Panc1 (cell line): ENCODE measurements around the gene MIER3. TPM values are rescaled to one million over a fixed set of nuclear protein-coding genes. Genes with fewer than 3 reads are reported as not detected.

ENCODE experiments used
- ATAC-seq: fragments of 200-7000 bp; cut with Tn5 transposase; 2 replicates; pipeline ENCODE4 v1.9.1; 2020; ENCODE audit warnings: mild to moderate bottlenecking, moderate library complexity
- BruUV-seq: library from RNA; stranded (reverse); fragments of 400-500 nt; replicated peaks from 2 replicates; lab custom pipeline; 2021; lab: Mats Ljungman, UMichigan
- CTCF ChIA-PET: fragments of 300-600 bp; sonication (Branson Sonifier 250); formaldehyde crosslinking; loops from one replicate; lab custom pipeline; 2022; ENCODE audit warnings: antibody characterized with exemption; lab: Charles Lee
- POLR2A ChIA-PET: fragments of 300-600 bp; sonication (Branson Sonifier 250); formaldehyde crosslinking; loops from one replicate; lab custom pipeline; 2022; ENCODE audit warnings: antibody characterized with exemption; lab: Charles Lee
- DNase-seq: peaks from one replicate; pipeline ENCODE4 v3.0.0-alpha.2; 2010; ENCODE audit warnings: low read depth, low spot score
- H3K27ac ChIP-seq: 2 replicates; pipeline ENCODE4 v1.5.1; 2011; ENCODE audit warnings: mild to moderate bottlenecking, low read length, inconsistent platforms
- H3K27me3 ChIP-seq: fragments of 200-500 bp; sonication (Bioruptor generic); 2 replicates; pipeline ENCODE4 v1.6.0; 2014; ENCODE audit warnings: low read length, inconsistent platforms; ENCODE audit not compliant: control insufficient read depth, insufficient read depth
- H3K36me3 ChIP-seq: fragments of 200-500 bp; sonication (Bioruptor generic); 2 replicates; pipeline ENCODE4 v1.5.1; 2014; ENCODE audit warnings: inconsistent platforms, mild to moderate bottlenecking, low read length, moderate library complexity; ENCODE audit not compliant: control insufficient read depth, insufficient read depth
- H3K4me1 ChIP-seq: 2 replicates; pipeline ENCODE4 v1.5.1; 2011; ENCODE audit warnings: inconsistent platforms, mild to moderate bottlenecking, low read length, moderate library complexity; ENCODE audit not compliant: control insufficient read depth, insufficient read depth
- H3K4me3 ChIP-seq, 2 experiments: 2 replicates each; pipeline ENCODE4 v1.5.1; 2011 to 2012; ENCODE audit warnings: low read depth in 2 of 2, low read length in 2 of 2, mild to moderate bottlenecking in 2 of 2, inconsistent platforms in 1 of 2, moderate library complexity in 1 of 2
- H3K9me3 ChIP-seq: fragments of 200-500 bp; sonication (Bioruptor generic); 2 replicates; pipeline ENCODE4 v1.5.1; 2014; ENCODE audit warnings: low read depth, mild to moderate bottlenecking, inconsistent platforms, low read length, moderate library complexity; ENCODE audit not compliant: control insufficient read depth, insufficient read depth
- POLR2AphosphoS5 ChIP-seq: IDR thresholded peaks from 2 replicates; pipeline ENCODE4 v1.6.1; 2012; ENCODE audit warnings: mild to moderate bottlenecking, low read depth, low read length, moderate library complexity
- SIN3A ChIP-seq: IDR thresholded peaks from 2 replicates; pipeline ENCODE4 v1.6.1; 2012; ENCODE audit warnings: low read depth, mild to moderate bottlenecking, low read length, moderate library complexity, borderline replicate concordance; ENCODE audit not compliant: insufficient read depth
- TCF7L2 ChIP-seq: IDR thresholded peaks from 2 replicates; pipeline ENCODE4 v1.6.1; 2011; ENCODE audit warnings: mild to moderate bottlenecking, low read depth, low read length, inconsistent platforms
- in situ Hi-C: cut with HindIII; loops from 2 replicates; pipeline ENCODE4 v1.10.0; 2016; ENCODE audit warnings: low sequenced_read_pairs, low pct_unique_long_range_greater_than_20kb
- intact Hi-C: fragments of 100-400 bp; cut with micrococcal nuclease; formaldehyde crosslinking; loops from one replicate; pipeline ENCODE4 v1.10.0; 2022; ENCODE audit not compliant: unreplicated experiment
- total RNA-seq: library from RNA; stranded (reverse); gene quantifications from one replicate; pipeline ENCODE4 v1.2.1, GENCODE V29; 2021; ENCODE audit not compliant: unreplicated experiment
- TF ChIP-seq, protein P1 (sequence below): fragments of 450-650 bp; IDR thresholded peaks from 2 replicates; pipeline ENCODE4 v1.5.1; 2017; ENCODE audit warnings: mild to moderate bottlenecking
- TF ChIP-seq, protein P2 (sequence below), 2 experiments: IDR thresholded peaks; 2 replicates each; pipeline ENCODE4 v1.6.1; 2011 to 2012; ENCODE audit warnings: low read depth in 2 of 2, control low read depth in 1 of 2, low read length in 1 of 2, mild to moderate bottlenecking in 1 of 2, moderate library complexity in 1 of 2; ENCODE audit not compliant: insufficient read depth in 1 of 2

The MIER3 gene
- total RNA-seq, 1 experiment from 2014 or later: 29.7 TPM

DNA sequence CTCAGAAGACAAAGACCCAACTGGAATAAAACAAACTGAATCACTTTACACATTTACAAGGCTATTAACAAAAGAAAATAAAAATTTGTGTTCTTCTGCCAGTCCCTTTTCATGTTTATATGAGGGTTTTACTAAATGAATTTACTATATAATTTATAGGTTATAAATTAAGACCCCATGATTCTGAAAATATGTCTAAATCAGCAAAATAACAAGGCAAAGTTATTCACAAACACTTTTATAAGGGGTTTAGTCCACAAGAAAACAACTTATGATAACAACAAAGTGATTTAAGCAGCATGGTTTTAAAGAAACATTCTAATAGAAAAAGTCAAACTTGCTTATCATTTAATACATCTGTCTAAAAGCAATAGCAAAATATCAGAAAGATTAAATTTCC lies 4.9 kb downstream of the MIER3 start:
- Histone ChIP-seq H3K9me3 (no peaks in the 10 kb centered on the region), H3K4me1 (peaks cover 10% of the 10 kb centered on the region), H3K4me3 (no peak overlapping the region), H3K27me3 (no peaks in the 10 kb centered on the region), H3K36me3 (peaks cover 36% of the 10 kb centered on the region), H3K27ac (no peak overlapping the region)
- POLR2A ChIA-PET: no interaction called here
- DNase-seq (no peak), ATAC-seq (no peak)
- in situ Hi-C loops (no loop called here), intact Hi-C loops (no loop called here)
- no TSS peak for BruUV-seq
- TF ChIP-seq TCF7L2 (no peak), SIN3A (no peak)
- TF ChIP-seq, protein P1, sequence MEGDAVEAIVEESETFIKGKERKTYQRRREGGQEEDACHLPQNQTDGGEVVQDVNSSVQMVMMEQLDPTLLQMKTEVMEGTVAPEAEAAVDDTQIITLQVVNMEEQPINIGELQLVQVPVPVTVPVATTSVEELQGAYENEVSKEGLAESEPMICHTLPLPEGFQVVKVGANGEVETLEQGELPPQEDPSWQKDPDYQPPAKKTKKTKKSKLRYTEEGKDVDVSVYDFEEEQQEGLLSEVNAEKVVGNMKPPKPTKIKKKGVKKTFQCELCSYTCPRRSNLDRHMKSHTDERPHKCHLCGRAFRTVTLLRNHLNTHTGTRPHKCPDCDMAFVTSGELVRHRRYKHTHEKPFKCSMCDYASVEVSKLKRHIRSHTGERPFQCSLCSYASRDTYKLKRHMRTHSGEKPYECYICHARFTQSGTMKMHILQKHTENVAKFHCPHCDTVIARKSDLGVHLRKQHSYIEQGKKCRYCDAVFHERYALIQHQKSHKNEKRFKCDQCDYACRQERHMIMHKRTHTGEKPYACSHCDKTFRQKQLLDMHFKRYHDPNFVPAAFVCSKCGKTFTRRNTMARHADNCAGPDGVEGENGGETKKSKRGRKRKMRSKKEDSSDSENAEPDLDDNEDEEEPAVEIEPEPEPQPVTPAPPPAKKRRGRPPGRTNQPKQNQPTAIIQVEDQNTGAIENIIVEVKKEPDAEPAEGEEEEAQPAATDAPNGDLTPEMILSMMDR: no peak
- TF ChIP-seq, protein P2, sequence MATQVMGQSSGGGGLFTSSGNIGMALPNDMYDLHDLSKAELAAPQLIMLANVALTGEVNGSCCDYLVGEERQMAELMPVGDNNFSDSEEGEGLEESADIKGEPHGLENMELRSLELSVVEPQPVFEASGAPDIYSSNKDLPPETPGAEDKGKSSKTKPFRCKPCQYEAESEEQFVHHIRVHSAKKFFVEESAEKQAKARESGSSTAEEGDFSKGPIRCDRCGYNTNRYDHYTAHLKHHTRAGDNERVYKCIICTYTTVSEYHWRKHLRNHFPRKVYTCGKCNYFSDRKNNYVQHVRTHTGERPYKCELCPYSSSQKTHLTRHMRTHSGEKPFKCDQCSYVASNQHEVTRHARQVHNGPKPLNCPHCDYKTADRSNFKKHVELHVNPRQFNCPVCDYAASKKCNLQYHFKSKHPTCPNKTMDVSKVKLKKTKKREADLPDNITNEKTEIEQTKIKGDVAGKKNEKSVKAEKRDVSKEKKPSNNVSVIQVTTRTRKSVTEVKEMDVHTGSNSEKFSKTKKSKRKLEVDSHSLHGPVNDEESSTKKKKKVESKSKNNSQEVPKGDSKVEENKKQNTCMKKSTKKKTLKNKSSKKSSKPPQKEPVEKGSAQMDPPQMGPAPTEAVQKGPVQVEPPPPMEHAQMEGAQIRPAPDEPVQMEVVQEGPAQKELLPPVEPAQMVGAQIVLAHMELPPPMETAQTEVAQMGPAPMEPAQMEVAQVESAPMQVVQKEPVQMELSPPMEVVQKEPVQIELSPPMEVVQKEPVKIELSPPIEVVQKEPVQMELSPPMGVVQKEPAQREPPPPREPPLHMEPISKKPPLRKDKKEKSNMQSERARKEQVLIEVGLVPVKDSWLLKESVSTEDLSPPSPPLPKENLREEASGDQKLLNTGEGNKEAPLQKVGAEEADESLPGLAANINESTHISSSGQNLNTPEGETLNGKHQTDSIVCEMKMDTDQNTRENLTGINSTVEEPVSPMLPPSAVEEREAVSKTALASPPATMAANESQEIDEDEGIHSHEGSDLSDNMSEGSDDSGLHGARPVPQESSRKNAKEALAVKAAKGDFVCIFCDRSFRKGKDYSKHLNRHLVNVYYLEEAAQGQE (IDR thresholded peaks at IDR 0.05; ENCODE audit: insufficient read depth in 1 of 2, low read depth in 2 of 2, low read length in 1 of 2): no peak
- CTCF ChIA-PET: no interaction called here

DNA sequence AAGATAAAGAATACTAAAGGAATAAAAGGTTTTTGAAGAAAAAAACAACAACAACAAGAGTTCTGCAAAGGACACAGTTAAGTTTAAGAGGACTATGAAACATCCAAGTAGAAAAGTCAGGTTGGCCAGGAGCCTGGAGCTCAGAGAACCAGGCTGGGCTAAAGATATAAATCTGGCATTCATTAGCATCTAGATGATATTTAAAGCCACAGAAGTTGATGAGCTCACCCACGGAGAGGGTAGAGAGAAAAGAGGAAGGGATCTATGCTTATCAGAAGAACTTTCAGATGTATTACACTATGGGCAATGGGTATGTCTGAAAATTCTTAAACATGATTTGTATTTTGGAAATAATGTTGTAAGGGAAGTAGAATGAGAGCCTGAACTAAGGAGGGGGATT lies 9.9 kb downstream of the MIER3 start:
- no peak for DNase-seq
- POLR2A ChIA-PET: no interaction called here
- Histone ChIP-seq H3K27ac (no peak overlapping the region), H3K4me1 (no peaks in the 10 kb centered on the region), H3K9me3 (no peaks in the 10 kb centered on the region), H3K36me3 (peaks cover 63% of the 10 kb centered on the region), H3K4me3 (no peak overlapping the region), H3K27me3 (no peaks in the 10 kb centered on the region)
- intact Hi-C loops (no loop called here), in situ Hi-C loops (no loop called here)
- ATAC-seq: no peak
- no TSS peak for BruUV-seq
- TF ChIP-seq TCF7L2: no peak
- TF ChIP-seq, protein P1: no peak
- TF ChIP-seq, protein P2 (IDR thresholded peaks at IDR 0.05; ENCODE audit: insufficient read depth in 1 of 2, low read depth in 2 of 2, low read length in 1 of 2): no peak
- no peak for TF ChIP-seq SIN3A
- no peak for TF ChIP-seq POLR2AphosphoS5
- CTCF ChIA-PET: no interaction called here
